Heart left ventricle (tissue), 16 donors: ENCODE measurements around the gene PARD3. TPM values are rescaled to one million over a fixed set of nuclear protein-coding genes. Genes with fewer than 3 reads are reported as not detected.
"Not testable (repeated sequence)": the region's sequence is repeated elsewhere in the genome, so short reads cannot be mapped to it uniquely, and the experiment has no call there.

Experiments used
- ATAC-seq, 4 donors: fragments of 200-7000 bp; cut with Tn5 transposase; one replicate each; pipeline ENCODE4 v1.9.1; 2020 to 2022; ENCODE audit warnings: moderate library complexity in 4 of 4, mild to moderate bottlenecking in 3 of 4, moderate number of reproducible peaks in 1 of 4
- DNase-seq, 5 donors: peaks; one replicate each; pipeline ENCODE4 v3.0.0-alpha.2; 2020
- H3K27ac ChIP-seq, 12 donors: fragments of 200-600 bp; sonication (generic) in 4 of 12; one replicate each; pipeline versions ENCODE4 v1.5.0 to v1.8.0; 2016 to 2022; ENCODE audit warnings: mild to moderate bottlenecking in 2 of 12
- H3K27me3 ChIP-seq, 9 donors: fragments of 200-600 bp; sonication (generic) in 2 of 9; one replicate each; pipeline versions ENCODE4 v1.5.1 to v1.8.0; 2016 to 2022; ENCODE audit warnings: mild to moderate bottlenecking in 3 of 9
- H3K36me3 ChIP-seq, 9 donors: fragments of 200-600 bp; sonication (generic) in 2 of 9; one replicate each; pipeline versions ENCODE4 v1.5.0 to v1.8.0; 2018 to 2022; ENCODE audit warnings: mild to moderate bottlenecking in 2 of 9
- H3K4me1 ChIP-seq, 12 donors: fragments of 200-600 bp; sonication (generic) in 4 of 12; one replicate each; pipeline versions ENCODE4 v1.5.0 to v1.8.0; 2016 to 2022; ENCODE audit warnings: mild to moderate bottlenecking in 3 of 12
- H3K4me3 ChIP-seq, 12 donors: fragments of 200-600 bp; sonication (generic) in 4 of 12; one replicate each; pipeline versions ENCODE4 v1.5.0 to v1.8.0; 2017 to 2022; ENCODE audit warnings: mild to moderate bottlenecking in 9 of 12, moderate library complexity in 4 of 12
- H3K9me3 ChIP-seq, 12 donors: fragments of 200-600 bp; sonication (generic) in 4 of 12; one replicate each; pipeline versions ENCODE4 v1.5.0 to v1.8.0; 2016 to 2022; ENCODE audit warnings: mild to moderate bottlenecking in 1 of 12
- CTCF ChIP-seq, 12 donors: fragments of 200-600 bp; sonication (generic) in 4 of 12; IDR thresholded peaks; one replicate each; pipeline versions ENCODE4 v1.5.0 to v1.8.0; 2018 to 2022; ENCODE audit warnings: antibody characterized with exemption in 12 of 12, mild to moderate bottlenecking in 5 of 12
- POLR2A ChIP-seq, 2 donors: fragments of 450-650 bp; IDR thresholded peaks; one replicate each; pipeline ENCODE4 v1.6.1; 2017; ENCODE audit warnings: antibody characterized with exemption in 2 of 2, mild to moderate bottlenecking in 2 of 2, moderate library complexity in 2 of 2
- WGBS, 4 donors: extraction: QIAGEN DNeasy Blood & Tissue Kit in 2 of 4; methylation state at CpG; one replicate each; pipeline versions ENCODE4 v1.1.5 to v1.1.7; 2013 to 2018; 5-methylcytosine and 5-hydroxymethylcytosine counted together
- intact Hi-C, 10 donors: fragments of 100-400 bp; cut with DNase I; formaldehyde crosslinking; loops; one replicate each; pipeline versions ENCODE4 v1.11.1 to v1.14.2; 2022
- polyA plus RNA-seq, 2 donors: library from polyadenylated mRNA; stranded (reverse); fragments of 200-250 nt; gene quantifications; one replicate each; pipeline ENCODE4 v1.2.3, GENCODE V29; 2013
- total RNA-seq, 9 donors: library from RNA; depleted of rRNA in 2 of 9; stranded (reverse); fragments of >200 nt in 2 of 9; fragmentation: NEBNext Ultra II Directional in 3 of 9; extraction: Animal tissue kit (Norgen Biotek cat#: 25700) in 3 of 9; gene quantifications; one replicate each; pipeline versions ENCODE4 v1.1.0 to v1.2.4, GENCODE V29; 2016 to 2023
- donor health status: ischemic (EF 13 %, LVEDD 7.1; RV severe dilation, severe dysfunction).
- donor health status: healthy with polysubstance abuse.
- donor health status: DM: no; HTN: yes; CAD: no.
- donor health status: DM: no; HTN: no; CAD: no.
- donor health status: ischemic (EF 25% LVEDD 6.9; RV normal size, moderate dysfunction).
- donor health status: ischemic (EF 25% LVEDD 5.7; RV mildly dilated, moderate dysfunction).
- donor health status: healthy.
- donor health status: DM: yes; HTN: yes; CAD: no.
- donor health status: ischemic (EF 35%, LVEDD 5.7; RV mildly dilated, moderate dysfunction).
- donor health status: nonischemic (EF 11% LVEDD 7.7; RV severe dilation, severe dysfunction).
- donor health status: DM: yes; HTN: yes; CAD: no.
- donor health status: PGD.
- donor health status: ischemic (EF 29% LVEDD 5.4; RV normal size, mild dysfunction).
- donor health status: nonischemic (EF 23%, LVEDD 6.1; RV moderate dilation, normal function).

Gene PARD3
- total and polyA plus RNA-seq, 11 donors = 24.8 to 69.7 (median 33.1) TPM

- H3K4me1 ChIP-seq = peaks cover 0 to 35% (median 22%) of the 10 kb centered on the region in 12 donors
- WGBS, 4 donors = 94 to 96% (median 95%) methylated on average over 6 of the region's 6 CpGs
Observed at GRCh38 chr10:34742456-34742855, 72.6 kb downstream of the PARD3 start.

GRCh38 chr10:34741087-34741486 is 74.0 kb downstream of the PARD3 start:
- intact Hi-C loops = not testable (repeated sequence)
- H3K4me1 ChIP-seq = peaks cover 0 to 35% (median 22%) of the 10 kb centered on the region in 12 donors
- peak overlapping the region in 1 of 12 donors; percentile 39 for H3K27ac ChIP-seq

More at GRCh38 chr10:34742456-34742855, 72.6 kb downstream of the PARD3 start:
- Histone ChIP-seq H3K4me3 (no peak overlapping the region), H3K27me3 (no peaks in the 10 kb centered on the region), H3K36me3 (no peaks in the 10 kb centered on the region), H3K9me3 (no peaks in the 10 kb centered on the region), H3K27ac (peak overlapping the region in 1 of 12 donors; percentile 80)
- intact Hi-C loops = no loop called here
- TF ChIP-seq POLR2A (IDR thresholded peaks at IDR 0.05) = no peak
- TF ChIP-seq CTCF (IDR thresholded peaks at IDR 0.05) = no peak
- DNase-seq (no peak), ATAC-seq (no peak)

GRCh38 chr10:34740321-34740720 is 74.8 kb downstream of the PARD3 start:
- ATAC-seq (no peak), DNase-seq (no peak)
- H3K36me3 ChIP-seq = no peaks in the 10 kb centered on the region
- no peak for TF ChIP-seq POLR2A (IDR thresholded peaks at IDR 0.05)
- no peak for TF ChIP-seq CTCF (IDR thresholded peaks at IDR 0.05)
- WGBS, 4 donors = 45 to 52% (median 50%) methylated on average over 5 of the region's 5 CpGs
- H3K27me3 ChIP-seq = no peaks in the 10 kb centered on the region
- peak overlapping the region in 4 of 12 donors; percentile 25 to 39 (median 38) for H3K27ac ChIP-seq
- peaks cover 0 to 35% (median 22%) of the 10 kb centered on the region in 12 donors for H3K4me1 ChIP-seq
- intact Hi-C loops = no loop called here
- peak overlapping the region in 7 of 12 donors; percentile 0 to 28 (median 19) for H3K4me3 ChIP-seq
- no peaks in the 10 kb centered on the region for H3K9me3 ChIP-seq

More at GRCh38 chr10:34741087-34741486, 74.0 kb downstream of the PARD3 start:
- H3K4me3 ChIP-seq, ATAC-seq, H3K36me3 ChIP-seq, H3K9me3 ChIP-seq, DNase-seq, H3K27me3 ChIP-seq: not testable (repeated sequence)
- WGBS, 4 donors = 96 to 99% (median 98%) methylated on average over 4 of the region's 4 CpGs

GRCh38 chr10:34739915-34740314 is 75.2 kb downstream of the PARD3 start:
- TF ChIP-seq CTCF (IDR thresholded peaks at IDR 0.05) = no peak
- TF ChIP-seq POLR2A (IDR thresholded peaks at IDR 0.05) = no peak
- DNase-seq (peak; percentile 48 to 69 (median 55)), ATAC-seq (peak in 3 of 4 donors; percentile 59 to 64 (median 63))
- H3K27ac ChIP-seq = peak overlapping the region in 4 of 12 donors; percentile 25 to 39 (median 38)
- no peaks in the 10 kb centered on the region for H3K9me3 ChIP-seq
- H3K4me3 ChIP-seq = peak overlapping the region in 7 of 12 donors; percentile 0 to 28 (median 19)
- intact Hi-C loops = loop anchor here in 1 of 10 donors (10.0 kb wide), 1 partner anchor 75 kb away; the partner anchor contains the start of gene PARD3
- H3K27me3 ChIP-seq = no peaks in the 10 kb centered on the region
- WGBS, 4 donors = 8 to 13% (median 11%) methylated on average over 9 of the region's 9 CpGs
- H3K4me1 ChIP-seq = peaks cover 0 to 35% (median 22%) of the 10 kb centered on the region in 12 donors
- H3K36me3 ChIP-seq = no peaks in the 10 kb centered on the region

- H3K4me1 ChIP-seq = peaks cover 0 to 21% (median 16%) of the 10 kb centered on the region in 12 donors
- TF ChIP-seq POLR2A (IDR thresholded peaks at IDR 0.05) = no peak
- no peak for TF ChIP-seq CTCF (IDR thresholded peaks at IDR 0.05)
- 92 to 97% (median 94%) methylated on average over 7 of the region's 7 CpGs for WGBS, 4 donors
- no peak overlapping the region for H3K27ac ChIP-seq
- H3K27me3 ChIP-seq = no peaks in the 10 kb centered on the region
- ATAC-seq (no peak), DNase-seq (no peak)
- H3K36me3 ChIP-seq = no peaks in the 10 kb centered on the region
- H3K4me3 ChIP-seq = no peak overlapping the region
- H3K9me3 ChIP-seq = no peaks in the 10 kb centered on the region
- intact Hi-C loops = loop anchor here in 1 of 10 donors (10.0 kb wide), 1 partner anchor 77 kb away; the partner anchor contains the start of gene PARD3
Observed at GRCh38 chr10:34737772-34738169, 77.3 kb downstream of the PARD3 start.
